ENCODE measurements around the gene UBASH3B. TPM values are rescaled to one million over a fixed set of nuclear protein-coding genes. Genes with fewer than 3 reads are reported as not detected.

Gene UBASH3B
- total RNA-seq, 3 donors from 2014 or later, result 3.5 to 5.9 (median 3.9) TPM

DNA sequence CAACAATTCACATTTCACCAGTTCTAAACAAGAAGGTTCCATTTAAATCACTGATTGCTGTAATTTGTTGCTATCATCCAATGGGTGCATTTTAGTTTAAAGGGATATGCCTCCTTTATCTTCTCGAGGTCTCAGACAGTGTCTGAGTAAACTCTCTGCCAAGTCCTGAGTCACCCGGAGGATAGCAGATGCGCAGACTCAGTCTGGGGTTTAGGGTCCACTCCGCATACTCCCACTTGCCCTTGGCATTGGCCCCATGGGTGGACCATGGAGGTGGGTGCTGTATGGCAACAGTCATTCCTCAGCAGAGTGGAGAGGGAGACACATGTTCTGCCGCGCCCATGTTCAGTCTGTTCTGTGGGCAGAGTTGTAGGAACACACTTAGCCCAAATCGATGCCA is 117.4 kb downstream of the UBASH3B start:
- Histone ChIP-seq H3K36me3 (ENCODE audit: low read depth) (no peaks in the 10 kb centered on the region), H3K4me1 (ENCODE audit: low read depth) (no peaks in the 10 kb centered on the region), H3K9me3 (no peaks in the 10 kb centered on the region), H3K4me3 (no peak overlapping the region)
- ATAC-seq (no peak), DNase-seq (no peak)
- intact Hi-C loops (cut with DNase I, micrococcal nuclease), result no loop called here
- TF ChIP-seq, protein P1, sequence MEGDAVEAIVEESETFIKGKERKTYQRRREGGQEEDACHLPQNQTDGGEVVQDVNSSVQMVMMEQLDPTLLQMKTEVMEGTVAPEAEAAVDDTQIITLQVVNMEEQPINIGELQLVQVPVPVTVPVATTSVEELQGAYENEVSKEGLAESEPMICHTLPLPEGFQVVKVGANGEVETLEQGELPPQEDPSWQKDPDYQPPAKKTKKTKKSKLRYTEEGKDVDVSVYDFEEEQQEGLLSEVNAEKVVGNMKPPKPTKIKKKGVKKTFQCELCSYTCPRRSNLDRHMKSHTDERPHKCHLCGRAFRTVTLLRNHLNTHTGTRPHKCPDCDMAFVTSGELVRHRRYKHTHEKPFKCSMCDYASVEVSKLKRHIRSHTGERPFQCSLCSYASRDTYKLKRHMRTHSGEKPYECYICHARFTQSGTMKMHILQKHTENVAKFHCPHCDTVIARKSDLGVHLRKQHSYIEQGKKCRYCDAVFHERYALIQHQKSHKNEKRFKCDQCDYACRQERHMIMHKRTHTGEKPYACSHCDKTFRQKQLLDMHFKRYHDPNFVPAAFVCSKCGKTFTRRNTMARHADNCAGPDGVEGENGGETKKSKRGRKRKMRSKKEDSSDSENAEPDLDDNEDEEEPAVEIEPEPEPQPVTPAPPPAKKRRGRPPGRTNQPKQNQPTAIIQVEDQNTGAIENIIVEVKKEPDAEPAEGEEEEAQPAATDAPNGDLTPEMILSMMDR (IDR thresholded peaks at IDR 0.05), result no peak

DNA sequence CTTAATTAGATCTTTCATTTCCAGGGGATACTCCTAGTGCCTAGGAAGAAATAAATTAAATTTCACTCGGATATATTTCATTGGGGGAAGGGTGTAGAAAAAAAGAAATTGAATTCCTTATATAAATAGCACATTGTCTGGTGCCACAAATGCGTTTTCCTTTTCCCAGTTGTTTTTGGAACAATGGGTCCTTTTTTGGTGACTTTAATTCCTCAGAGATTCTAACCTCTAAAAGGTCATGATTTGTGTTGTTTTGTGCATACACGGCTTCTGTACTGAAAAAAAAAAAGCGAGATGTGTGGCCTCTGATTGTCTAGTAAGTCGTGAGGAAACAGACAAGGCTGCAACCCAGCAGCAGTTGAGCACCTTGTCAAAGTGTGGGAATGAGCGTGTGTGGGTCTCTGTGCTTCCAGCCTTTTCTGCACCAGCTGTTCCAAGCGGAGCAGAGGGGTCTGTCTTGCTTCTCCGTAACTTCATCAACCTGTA is 118.3 kb downstream of the UBASH3B start:
- intact Hi-C loops (cut with DNase I, micrococcal nuclease), result no loop called here
- ATAC-seq, result no peak
- no peaks in the 10 kb centered on the region for H3K36me3 ChIP-seq (ENCODE audit: low read depth)
- TF ChIP-seq, protein P1 (IDR thresholded peaks at IDR 0.05), result no peak
- H3K4me1 ChIP-seq (ENCODE audit: low read depth), result no peaks in the 10 kb centered on the region
- no peak overlapping the region for H3K4me3 ChIP-seq
- DNase-seq, result no peak
- H3K9me3 ChIP-seq, result no peaks in the 10 kb centered on the region

DNA sequence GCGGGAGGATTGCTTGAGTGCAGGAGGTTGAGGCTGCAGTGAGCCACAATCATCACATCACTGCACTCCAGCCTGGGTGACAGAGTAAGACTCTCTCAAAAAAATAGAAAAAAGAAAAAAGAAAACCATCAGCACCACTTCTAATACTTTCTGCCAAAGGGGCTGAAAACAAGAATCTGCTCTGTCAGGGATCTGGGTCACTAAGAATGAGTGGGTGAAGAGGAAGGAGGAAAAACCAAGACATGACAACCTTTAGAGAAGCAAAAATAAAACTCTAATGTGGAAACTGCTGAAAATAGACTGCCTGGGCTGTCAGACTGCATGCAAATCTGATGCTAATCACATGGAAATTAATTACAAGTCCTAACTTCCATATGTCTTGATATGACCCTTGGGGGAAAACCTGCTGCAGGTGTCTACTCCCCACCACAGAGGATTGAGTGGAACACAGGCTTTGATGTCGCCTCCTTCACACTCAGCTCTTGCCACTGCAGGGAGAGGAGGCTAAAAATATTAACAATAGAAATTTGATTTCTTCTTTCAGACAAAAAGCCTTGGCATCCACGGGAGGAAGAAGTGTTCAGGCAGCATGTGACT is 120.3 kb downstream of the UBASH3B start:
- H3K4me3 ChIP-seq, result no peak overlapping the region
- no peaks in the 10 kb centered on the region for H3K36me3 ChIP-seq (ENCODE audit: low read depth)
- no peaks in the 10 kb centered on the region for H3K9me3 ChIP-seq
- ATAC-seq, result no peak
- no peak for DNase-seq
- TF ChIP-seq, protein P1 (IDR thresholded peaks at IDR 0.05), result no peak
- intact Hi-C loops (cut with DNase I, micrococcal nuclease), result no loop called here
- H3K4me1 ChIP-seq (ENCODE audit: low read depth), result no peaks in the 10 kb centered on the region

DNA sequence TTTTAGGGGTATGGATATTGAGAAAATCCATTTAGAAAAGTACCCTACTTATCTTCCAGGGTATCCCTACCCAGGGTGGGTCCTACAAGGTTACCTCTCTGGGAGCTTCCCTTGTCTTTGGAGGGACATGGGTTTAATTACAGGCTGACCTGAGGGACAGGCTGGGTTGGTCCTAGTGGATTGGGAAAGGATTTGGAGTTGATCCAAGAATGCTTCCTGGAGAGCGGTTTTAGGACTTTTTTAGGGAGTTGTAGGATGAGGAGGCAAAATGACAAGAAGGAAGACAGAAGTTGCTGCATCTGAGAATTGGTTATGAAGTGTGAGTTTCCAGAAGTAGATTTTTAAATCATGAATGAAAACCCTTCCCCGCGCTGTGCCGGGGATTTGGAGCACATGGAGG is 121.0 kb downstream of the UBASH3B start:
- no peak for DNase-seq
- Histone ChIP-seq H3K36me3 (ENCODE audit: low read depth) (no peaks in the 10 kb centered on the region), H3K9me3 (no peaks in the 10 kb centered on the region), H3K4me1 (ENCODE audit: low read depth) (no peaks in the 10 kb centered on the region), H3K4me3 (no peak overlapping the region)
- TF ChIP-seq, protein P1 (IDR thresholded peaks at IDR 0.05), result no peak
- no peak for ATAC-seq
- intact Hi-C loops (cut with DNase I, micrococcal nuclease), result no loop called here

DNA sequence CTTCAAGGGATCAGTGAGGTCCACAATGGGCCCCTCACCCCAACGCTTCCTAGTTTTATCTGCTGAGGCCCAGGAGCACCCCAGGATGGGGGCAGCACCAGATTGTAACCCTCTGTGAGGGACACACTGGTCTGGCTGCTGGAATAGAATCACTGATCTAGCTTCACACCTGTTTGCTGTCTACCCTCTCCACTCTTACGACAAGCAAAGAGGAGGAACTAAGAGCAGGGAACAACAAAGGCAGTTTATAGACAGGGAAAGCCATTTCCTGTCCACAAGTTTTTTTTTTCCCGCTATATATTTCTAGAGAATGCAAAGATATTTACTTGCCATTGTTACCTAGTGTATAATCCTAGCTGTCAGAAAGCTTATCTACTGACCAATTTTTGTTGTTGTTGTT is 121.8 kb downstream of the UBASH3B start:
- intact Hi-C loops (cut with DNase I, micrococcal nuclease), result no loop called here
- Histone ChIP-seq H3K4me1 (ENCODE audit: low read depth) (no peaks in the 10 kb centered on the region), H3K9me3 (no peaks in the 10 kb centered on the region), H3K36me3 (ENCODE audit: low read depth) (no peaks in the 10 kb centered on the region), H3K4me3 (no peak overlapping the region)
- no peak for DNase-seq
- TF ChIP-seq, protein P1 (IDR thresholded peaks at IDR 0.05), result no peak
- ATAC-seq, result no peak

DNA sequence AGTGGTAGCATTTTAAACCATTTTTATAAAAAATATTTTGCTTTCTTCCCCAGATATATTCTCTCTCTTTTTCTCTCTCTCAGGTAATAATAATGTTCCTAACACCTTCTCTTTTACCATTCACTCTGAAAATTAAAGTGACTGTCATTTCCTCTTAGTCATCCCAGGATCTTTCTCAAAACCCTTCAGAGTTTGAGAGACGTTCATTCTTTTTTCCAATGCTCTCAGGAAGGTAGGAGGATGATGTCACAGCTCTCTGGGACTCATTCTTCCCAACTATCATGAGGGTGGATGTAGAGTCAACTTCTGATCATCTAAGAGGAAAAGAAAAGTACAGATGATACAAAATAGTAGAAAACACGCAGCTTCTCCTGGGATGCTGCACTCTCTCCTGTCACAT is 122.6 kb downstream of the UBASH3B start:
- TF ChIP-seq, protein P1 (IDR thresholded peaks at IDR 0.05), result no peak
- intact Hi-C loops (cut with DNase I, micrococcal nuclease), result no loop called here

More for the DNA sequence above, 122.6 kb downstream of the UBASH3B start:
- ATAC-seq (no peak), DNase-seq (no peak)
- Histone ChIP-seq H3K4me3 (no peak overlapping the region), H3K36me3 (ENCODE audit: low read depth) (no peaks in the 10 kb centered on the region), H3K9me3 (no peaks in the 10 kb centered on the region), H3K4me1 (ENCODE audit: low read depth) (no peaks in the 10 kb centered on the region)
